WERI-Rb-1 (cell line): ENCODE results near the gene FASN.

Source experiments
- DNase-seq: peaks from one replicate; pipeline ENCODE4 v3.0.0-alpha.2; 2020
- H3K27ac ChIP-seq: fragments of 250-450 bp; sonication (Bioruptor Pico); 2 replicates; pipeline ENCODE4 v1.5.1; 2020; ENCODE audit warnings: mild to moderate bottlenecking, moderate library complexity
- H3K27me3 ChIP-seq: fragments of 250-450 bp; sonication (Bioruptor Pico); 2 replicates; pipeline ENCODE4 v1.5.1; 2021; ENCODE audit warnings: mild to moderate bottlenecking, low read depth, moderate library complexity; ENCODE audit not compliant: insufficient read depth, severe bottlenecking
- H3K36me3 ChIP-seq: fragments of 250-450 bp; sonication (Bioruptor Pico); 2 replicates; pipeline ENCODE4 v1.5.1; 2020; ENCODE audit warnings: mild to moderate bottlenecking, moderate library complexity
- H3K4me3 ChIP-seq: 2 replicates; pipeline ENCODE4 v1.5.1; 2011; ENCODE audit warnings: low read depth, mild to moderate bottlenecking, control low read depth, low read length
- H3K9me3 ChIP-seq: fragments of 250-450 bp; sonication (Bioruptor Pico); 2 replicates; pipeline ENCODE4 v1.5.1; 2021; ENCODE audit warnings: mild to moderate bottlenecking, moderate library complexity; ENCODE audit not compliant: severe bottlenecking
- CTCF ChIP-seq: IDR thresholded peaks from 2 replicates; pipeline ENCODE4 v1.5.1; 2011; ENCODE audit warnings: low read depth, mild to moderate bottlenecking, control low read depth, inconsistent platforms, low read length

The FASN gene

GRCh38 chr17:82055023-82055964 is 42.7 kb downstream of the FASN start:
- no peak for DNase-seq
- H3K36me3 ChIP-seq = peaks cover 74% of the 10 kb centered on the region
- H3K4me3 ChIP-seq = no peak overlapping the region
- no peaks in the 10 kb centered on the region for H3K27me3 ChIP-seq
- H3K9me3 ChIP-seq = no peaks in the 10 kb centered on the region
- no peak for TF ChIP-seq CTCF
- H3K27ac ChIP-seq = no peak overlapping the region

GRCh38 chr17:82054351-82055022 is 43.5 kb downstream of the FASN start:
- no peak for TF ChIP-seq CTCF
- Histone ChIP-seq H3K9me3 (no peaks in the 10 kb centered on the region), H3K27me3 (no peaks in the 10 kb centered on the region), H3K36me3 (peaks cover 74% of the 10 kb centered on the region), H3K4me3 (no peak overlapping the region), H3K27ac (no peak overlapping the region)
- no peak for DNase-seq

- no peak overlapping the region for H3K27ac ChIP-seq
- no peak overlapping the region for H3K4me3 ChIP-seq
- peaks cover 74% of the 10 kb centered on the region for H3K36me3 ChIP-seq
- no peak for TF ChIP-seq CTCF
- DNase-seq = no peak
- no peaks in the 10 kb centered on the region for H3K27me3 ChIP-seq
- H3K9me3 ChIP-seq = no peaks in the 10 kb centered on the region
Observed at GRCh38 chr17:82053556-82054263, 44.3 kb downstream of the FASN start.

GRCh38 chr17:82053130-82053529 is 44.9 kb downstream of the FASN start:
- no peak overlapping the region for H3K27ac ChIP-seq
- DNase-seq = no peak
- no peak overlapping the region for H3K4me3 ChIP-seq
- H3K36me3 ChIP-seq = peaks cover 74% of the 10 kb centered on the region
- TF ChIP-seq CTCF = no peak
- no peaks in the 10 kb centered on the region for H3K27me3 ChIP-seq
- no peaks in the 10 kb centered on the region for H3K9me3 ChIP-seq

- no peak for TF ChIP-seq CTCF
- peaks cover 74% of the 10 kb centered on the region for H3K36me3 ChIP-seq
Observed at GRCh38 chr17:82052638-82053059, 45.4 kb downstream of the FASN start.

More at GRCh38 chr17:82052638-82053059, 45.4 kb downstream of the FASN start:
- Histone ChIP-seq H3K4me3 (peak overlapping the region; percentile 77), H3K9me3 (no peaks in the 10 kb centered on the region), H3K27ac (peak overlapping the region; percentile 67), H3K27me3 (no peaks in the 10 kb centered on the region)
- no peak for DNase-seq
